Adrenal gland (tissue), 5 donors: ENCODE results near the gene ADCK1.

ENCODE experiments used
- CTCF ChIP-seq, 6 experiments: fragments of 450-650 bp in 4 of 6; fragments of 200-600 bp in 2 of 6; sonication (generic) in 1 of 6; IDR thresholded peaks; 1 replicate in 5 of 6; 2 replicates in 1 of 6; pipeline versions ENCODE4 v1.5.1 to v1.8.0; 2016 to 2021; ENCODE audit warnings: antibody characterized with exemption in 6 of 6, mild to moderate bottlenecking in 2 of 6, moderate library complexity in 1 of 6
- POLR2A ChIP-seq, 2 donors: fragments of 450-650 bp; IDR thresholded peaks; one replicate each; pipeline ENCODE4 v1.6.1; 2017; ENCODE audit warnings: antibody characterized with exemption in 2 of 2, mild to moderate bottlenecking in 2 of 2, moderate library complexity in 1 of 2
- donor health status: DM: no; HTN: no; CAD: no.

- TF ChIP-seq CTCF (IDR thresholded peaks at IDR 0.05) (no peak), POLR2A (IDR thresholded peaks at IDR 0.05) (no peak)
Observed at GRCh38 chr14:77880056-77880455, 80.1 kb downstream of the ADCK1 start.
